Activated naive CD8-positive, alpha-beta T cell treated with anti-CD3 and anti-CD28 coated beads, Interleukin-2, amount 10 ng/mL, durations not matched to agents 7 days and 5 days (primary cell): ENCODE results near the gene OR10A3. TPM values are rescaled to one million over a fixed set of nuclear protein-coding genes. Genes with fewer than 3 reads are reported as not detected.

ENCODE experiments used
- ATAC-seq: fragments of 150-1000 bp; cut with Tn5 transposase; one replicate; pipeline ENCODE4 v1.10.0; 2021; ENCODE audit warnings: low read depth, moderate library complexity
- POLR2A ChIA-PET: fragments of 350-600 bp; sonication (Branson Sonifier 250); formaldehyde crosslinking; loops from one replicate; lab custom pipeline; 2021; ENCODE audit warnings: antibody characterized with exemption; lab: Charles Lee
- DNase-seq: peaks from one replicate; pipeline ENCODE4 v3.0.0; 2021
- H3K27ac Mint-ChIP-seq: one replicate; pipeline ENCODE4 v1.8.0; 2022; ENCODE audit warnings: mild to moderate bottlenecking, mixed read lengths
- H3K27me3 Mint-ChIP-seq: one replicate; pipeline ENCODE4 v1.8.0; 2022; ENCODE audit warnings: mild to moderate bottlenecking, moderate library complexity, mixed read lengths
- H3K36me3 Mint-ChIP-seq: one replicate; pipeline ENCODE4 v1.8.0; 2021; ENCODE audit warnings: mild to moderate bottlenecking, mixed read lengths
- H3K4me1 Mint-ChIP-seq: one replicate; pipeline ENCODE4 v1.8.0; 2021; ENCODE audit warnings: mixed read lengths
- H3K4me3 Mint-ChIP-seq: one replicate; pipeline ENCODE4 v1.8.0; 2022; ENCODE audit warnings: mild to moderate bottlenecking, moderate library complexity, mixed read lengths
- H3K9me3 Mint-ChIP-seq: one replicate; pipeline ENCODE4 v1.8.0; 2021; ENCODE audit warnings: mixed read lengths
- total RNA-seq, 2 experiments: library from RNA; stranded (reverse); gene quantifications; one replicate each; pipeline ENCODE4 v1.2.3, GENCODE V29; 2021

Gene OR10A3
- total RNA-seq, 2 experiments from 2014 or later: not detected

DNA sequence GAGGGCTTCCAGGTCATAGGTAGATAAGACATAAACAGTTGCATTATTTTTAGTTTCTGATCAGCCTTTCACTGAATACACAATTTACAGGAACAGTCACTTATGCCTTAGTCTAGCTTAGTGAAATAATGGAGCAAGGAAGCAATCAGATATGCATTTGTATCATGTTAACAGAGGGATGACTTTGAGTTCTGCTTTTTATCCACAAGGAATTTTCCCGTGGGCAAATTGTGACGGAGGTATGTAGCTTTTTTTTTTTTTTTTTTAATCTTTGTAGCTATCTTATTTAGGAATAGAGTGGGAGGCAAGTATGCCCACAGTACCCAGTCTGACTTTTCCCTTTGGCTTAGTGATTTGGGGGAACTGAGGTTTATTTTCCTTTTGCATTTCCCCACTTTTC is 27.2 kb upstream of the OR10A3 start:
- Mint-ChIP-seq H3K4me1 (no peaks in the 10 kb centered on the region), H3K4me3 (no peak overlapping the region), H3K36me3 (no peaks in the 10 kb centered on the region), H3K27me3 (peaks cover 11% of the 10 kb centered on the region), H3K27ac (no peak overlapping the region), H3K9me3 (no peaks in the 10 kb centered on the region)
- POLR2A ChIA-PET: no interaction called here
- ATAC-seq (no peak), DNase-seq (no peak)

DNA sequence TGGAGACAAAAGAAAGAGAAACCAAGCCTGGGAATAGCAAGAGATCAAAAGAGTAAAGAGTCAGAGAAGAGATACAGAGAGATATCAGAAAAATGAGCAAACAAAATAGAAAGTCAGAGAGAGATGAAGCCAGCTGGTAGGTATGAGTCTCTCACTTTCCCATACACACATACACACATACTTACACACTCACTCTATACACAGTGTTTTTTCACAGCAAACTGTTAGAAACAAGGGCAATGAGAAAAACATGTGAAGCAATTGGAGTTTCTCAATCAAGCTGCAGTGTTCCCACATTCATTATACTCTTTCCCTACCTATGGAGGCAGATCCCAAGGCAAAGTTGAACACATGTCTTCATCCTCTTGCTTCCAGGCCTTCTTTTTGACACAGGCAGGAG is 26.3 kb upstream of the OR10A3 start:
- Mint-ChIP-seq H3K36me3 (no peaks in the 10 kb centered on the region), H3K4me1 (no peaks in the 10 kb centered on the region), H3K9me3 (no peaks in the 10 kb centered on the region), H3K4me3 (no peak overlapping the region), H3K27me3 (peaks cover 11% of the 10 kb centered on the region), H3K27ac (no peak overlapping the region)
- DNase-seq (no peak), ATAC-seq (no peak)
- POLR2A ChIA-PET: no interaction called here

DNA sequence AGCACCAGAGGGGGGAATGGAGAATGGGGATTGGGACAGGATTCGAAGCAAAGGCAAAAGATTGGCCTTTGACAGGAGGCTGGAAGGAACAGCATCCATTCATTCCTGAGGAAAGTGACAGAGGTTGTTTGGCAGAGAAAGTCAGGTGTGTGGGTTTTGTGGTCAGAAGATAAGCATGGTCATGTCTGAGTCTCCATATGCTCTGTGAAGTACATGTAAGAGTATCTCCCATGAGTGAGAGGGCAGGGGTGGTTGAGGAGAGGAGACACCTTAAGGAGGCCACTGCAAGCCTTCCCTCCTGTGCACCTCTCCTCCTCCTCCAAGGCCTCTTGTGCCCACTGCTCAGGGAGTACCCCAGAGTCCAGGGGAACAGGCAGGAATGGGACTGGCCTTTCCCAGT is 25.6 kb upstream of the OR10A3 start:
- H3K4me3 Mint-ChIP-seq: no peak overlapping the region
- H3K36me3 Mint-ChIP-seq: no peaks in the 10 kb centered on the region
- ATAC-seq (no peak), DNase-seq (no peak)
- H3K9me3 Mint-ChIP-seq: no peaks in the 10 kb centered on the region
- POLR2A ChIA-PET: no interaction called here
- no peak overlapping the region for H3K27ac Mint-ChIP-seq
- no peaks in the 10 kb centered on the region for H3K4me1 Mint-ChIP-seq
- H3K27me3 Mint-ChIP-seq: peaks cover 11% of the 10 kb centered on the region

DNA sequence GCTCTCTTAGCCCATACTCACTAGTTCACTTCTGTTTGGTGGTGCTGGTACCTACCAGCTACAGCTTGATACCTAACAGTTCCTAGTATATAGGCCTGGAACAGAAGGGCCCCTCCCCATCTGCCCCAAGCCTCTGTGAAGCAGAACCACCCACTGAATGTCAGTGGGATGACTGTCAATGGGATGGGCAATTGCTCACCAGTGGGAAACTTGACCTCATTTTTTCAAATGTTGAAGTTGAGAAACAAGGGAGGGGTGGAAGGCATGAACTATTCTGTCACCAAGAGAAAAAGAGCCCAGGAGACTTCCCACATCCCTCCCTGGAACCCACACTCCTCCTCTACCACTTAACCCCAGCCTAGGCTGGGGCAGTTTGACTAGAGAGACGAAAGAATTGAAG is 23.9 kb upstream of the OR10A3 start, which contains the start of gene NLRP10:
Gene NLRP10 (minus strand): TSS at position 62 of the 400 bp plus-strand sequence. CDS start 1,952 bp downstream, outside the sequence.
- Mint-ChIP-seq H3K27me3 (peaks cover 9% of the 10 kb centered on the region), H3K9me3 (no peaks in the 10 kb centered on the region), H3K4me1 (no peaks in the 10 kb centered on the region), H3K27ac (no peak within 1 kb of the TSS), H3K36me3 (no peaks in the 10 kb centered on the region), H3K4me3 (no peak within 1 kb of the TSS)
- POLR2A ChIA-PET: no interaction called here
- DNase-seq (no peak), ATAC-seq (no peak)

DNA sequence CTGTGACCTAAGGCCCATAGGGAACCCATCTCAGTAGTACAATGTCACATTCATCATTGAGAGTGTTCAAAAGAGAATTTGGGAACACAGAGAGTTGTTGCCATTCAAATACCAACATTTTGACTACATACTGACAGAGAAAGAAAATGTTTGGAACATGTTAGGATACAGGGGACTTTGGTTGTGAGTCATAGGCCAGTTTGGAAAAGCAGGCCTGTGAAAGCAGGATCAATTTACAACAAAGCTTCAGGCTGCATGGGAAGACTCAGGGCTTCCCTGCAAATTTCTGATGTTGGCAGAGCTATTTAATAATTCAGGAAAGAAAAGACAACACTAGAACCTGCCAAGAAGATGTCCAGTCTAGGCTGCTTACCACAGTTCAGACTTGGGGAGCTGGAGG is 23.4 kb upstream of the OR10A3 start:
- Mint-ChIP-seq H3K4me3 (no peak overlapping the region), H3K36me3 (no peaks in the 10 kb centered on the region), H3K9me3 (no peaks in the 10 kb centered on the region), H3K4me1 (no peaks in the 10 kb centered on the region), H3K27ac (no peak overlapping the region), H3K27me3 (peaks cover 9% of the 10 kb centered on the region)
- ATAC-seq (no peak), DNase-seq (no peak)
- POLR2A ChIA-PET: no interaction called here

DNA sequence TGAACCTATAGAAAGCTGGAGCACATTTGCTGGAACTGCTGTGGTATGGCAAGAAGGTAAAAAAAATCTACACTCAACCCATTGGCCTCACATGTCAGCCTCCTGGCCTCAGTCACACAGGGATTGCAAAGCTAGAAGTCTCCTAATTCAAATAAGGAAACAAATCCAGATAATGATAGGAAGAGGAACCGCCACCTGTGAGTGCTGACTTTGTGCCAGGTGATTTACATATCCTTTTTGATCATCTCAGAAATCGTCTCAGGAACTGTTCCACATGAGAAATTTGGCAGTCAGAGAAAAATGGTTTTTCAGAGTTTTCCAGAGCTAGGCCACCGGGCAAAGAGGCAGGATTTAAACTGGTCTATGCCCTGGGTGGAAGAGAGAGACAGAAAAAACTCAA is 22.8 kb upstream of the OR10A3 start:
- Mint-ChIP-seq H3K9me3 (no peaks in the 10 kb centered on the region), H3K27ac (no peak overlapping the region), H3K36me3 (no peaks in the 10 kb centered on the region), H3K27me3 (peaks cover 9% of the 10 kb centered on the region), H3K4me1 (no peaks in the 10 kb centered on the region), H3K4me3 (no peak overlapping the region)
- ATAC-seq: no peak
- no peak for DNase-seq
- POLR2A ChIA-PET: no interaction called here

DNA sequence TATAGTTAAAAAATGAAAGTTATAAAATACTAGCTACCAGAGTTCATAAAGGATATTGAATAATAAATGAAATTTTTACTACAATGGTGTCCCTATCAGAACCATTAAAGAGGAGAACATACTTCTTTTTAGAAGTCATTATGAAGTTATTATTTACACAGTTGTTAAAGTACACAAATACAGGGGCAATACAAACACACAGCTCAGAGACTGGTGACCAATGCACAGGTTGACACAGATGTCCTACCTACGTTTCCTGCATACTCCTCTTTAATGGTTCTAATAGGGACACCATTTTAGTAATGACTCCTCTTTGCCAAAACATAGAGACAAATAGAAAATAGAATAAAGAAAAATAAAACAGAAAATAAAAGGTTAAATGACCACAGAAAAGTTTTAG is 13.7 kb upstream of the OR10A3 start:
- no peak for ATAC-seq
- POLR2A ChIA-PET: no interaction called here

DNA sequence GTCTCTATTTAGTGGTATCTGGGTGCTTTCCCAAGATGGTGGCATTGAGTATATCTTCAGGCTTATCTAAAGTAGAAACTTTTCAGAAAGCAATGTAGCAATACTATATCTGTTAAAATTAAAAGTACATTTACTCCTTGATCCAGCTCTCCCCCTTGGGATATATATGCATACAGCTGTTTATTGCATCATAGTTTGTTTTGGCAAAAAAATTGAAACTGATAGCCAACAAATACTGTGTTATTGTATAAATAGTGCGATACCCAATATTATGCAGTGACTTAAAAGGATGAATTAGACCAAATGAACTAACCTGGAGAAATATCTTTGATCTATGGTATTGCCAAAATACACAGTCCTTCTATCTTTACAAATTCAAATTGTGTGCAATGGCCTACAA is 8.4 kb upstream of the OR10A3 start:
- Mint-ChIP-seq H3K4me1 (no peaks in the 10 kb centered on the region), H3K27ac (no peak overlapping the region), H3K36me3 (no peaks in the 10 kb centered on the region), H3K9me3 (no peaks in the 10 kb centered on the region), H3K4me3 (no peak overlapping the region), H3K27me3 (peaks cover 14% of the 10 kb centered on the region)
- POLR2A ChIA-PET: no interaction called here
- ATAC-seq (no peak), DNase-seq (no peak)

More for the DNA sequence above, 13.7 kb upstream of the OR10A3 start:
- no peaks in the 10 kb centered on the region for H3K4me1 Mint-ChIP-seq
- no peak for DNase-seq
- H3K4me3 Mint-ChIP-seq: no peak overlapping the region
- H3K27ac Mint-ChIP-seq: no peak overlapping the region
- no peaks in the 10 kb centered on the region for H3K36me3 Mint-ChIP-seq
- H3K27me3 Mint-ChIP-seq: peaks cover 14% of the 10 kb centered on the region
- no peaks in the 10 kb centered on the region for H3K9me3 Mint-ChIP-seq

DNA sequence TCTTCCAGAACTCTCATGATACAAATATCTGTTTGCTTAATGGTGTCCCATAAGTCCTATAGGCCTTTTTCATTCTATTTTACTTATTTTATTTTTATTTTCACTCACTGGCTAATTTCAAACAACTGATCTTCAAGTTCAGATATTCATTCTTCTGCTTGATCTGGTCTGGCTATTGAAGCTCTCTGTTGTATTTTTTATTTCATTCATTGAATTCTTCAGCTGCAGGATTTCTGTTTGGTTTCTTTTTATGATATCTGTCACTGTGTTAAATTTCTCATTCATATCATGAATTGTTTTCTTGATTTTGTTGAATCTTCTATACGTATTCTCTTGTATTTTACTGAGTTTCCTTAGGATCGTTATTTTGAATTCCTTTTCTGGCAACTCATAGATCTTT is 2.6 kb upstream of the OR10A3 start:
- no peaks in the 10 kb centered on the region for H3K4me1 Mint-ChIP-seq
- H3K36me3 Mint-ChIP-seq: no peaks in the 10 kb centered on the region
- H3K27ac Mint-ChIP-seq: no peak overlapping the region
- no peak for ATAC-seq
- peaks cover 3% of the 10 kb centered on the region for H3K27me3 Mint-ChIP-seq
- DNase-seq: no peak
- POLR2A ChIA-PET: no interaction called here
- H3K9me3 Mint-ChIP-seq: peaks cover 4% of the 10 kb centered on the region
- no peak overlapping the region for H3K4me3 Mint-ChIP-seq

DNA sequence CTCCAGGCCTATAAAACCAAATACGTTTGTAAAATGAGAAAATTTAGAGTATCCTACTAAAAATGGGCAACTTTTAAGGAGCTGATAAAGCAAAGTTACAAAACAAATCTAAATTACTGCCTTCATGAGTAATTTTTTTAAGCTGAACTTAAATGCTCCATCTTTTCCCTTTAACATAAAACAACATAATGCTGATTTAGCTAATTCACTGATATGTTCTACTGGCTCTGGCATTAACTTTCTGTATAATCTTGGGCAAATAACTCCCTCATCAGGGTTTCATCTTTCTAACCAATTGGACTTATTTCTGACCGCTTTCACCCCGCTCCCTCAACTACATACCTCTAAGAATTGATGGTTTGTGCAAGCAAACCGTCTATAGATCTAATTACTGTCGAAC is 362 bp downstream of the OR10A3 start:
- POLR2A ChIA-PET: no interaction called here
- H3K9me3 Mint-ChIP-seq: peaks cover 4% of the 10 kb centered on the region
- no peak overlapping the region for H3K27ac Mint-ChIP-seq
- peaks cover 8% of the 10 kb centered on the region for H3K27me3 Mint-ChIP-seq
- no peaks in the 10 kb centered on the region for H3K4me1 Mint-ChIP-seq
- DNase-seq (no peak), ATAC-seq (no peak)
- no peaks in the 10 kb centered on the region for H3K36me3 Mint-ChIP-seq
- H3K4me3 Mint-ChIP-seq: no peak overlapping the region

DNA sequence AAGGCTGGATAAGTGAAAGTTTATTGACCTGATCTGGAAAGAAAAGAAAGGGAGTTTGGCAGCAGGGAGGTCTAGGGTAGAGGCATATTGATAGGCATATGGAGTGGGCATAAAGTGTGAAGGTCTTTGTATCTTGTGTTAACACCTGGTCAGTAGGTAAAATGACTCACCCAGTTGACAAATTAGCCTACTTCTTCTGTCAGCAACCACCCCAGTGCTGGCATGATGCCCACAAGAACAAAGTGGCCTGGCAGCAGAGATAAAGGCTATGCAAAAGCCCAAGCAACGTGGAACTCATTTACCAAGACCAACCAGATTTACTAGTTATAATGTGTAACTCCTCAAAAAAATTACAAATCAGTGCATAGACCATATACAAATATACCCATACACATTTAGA is 4.9 kb downstream of the OR10A3 start:
- no peaks in the 10 kb centered on the region for H3K36me3 Mint-ChIP-seq
- ATAC-seq (no peak), DNase-seq (no peak)
- peaks cover 13% of the 10 kb centered on the region for H3K27me3 Mint-ChIP-seq
- no peaks in the 10 kb centered on the region for H3K4me1 Mint-ChIP-seq
- POLR2A ChIA-PET: no interaction called here
- no peaks in the 10 kb centered on the region for H3K9me3 Mint-ChIP-seq
- H3K27ac Mint-ChIP-seq: no peak overlapping the region
- H3K4me3 Mint-ChIP-seq: no peak overlapping the region

DNA sequence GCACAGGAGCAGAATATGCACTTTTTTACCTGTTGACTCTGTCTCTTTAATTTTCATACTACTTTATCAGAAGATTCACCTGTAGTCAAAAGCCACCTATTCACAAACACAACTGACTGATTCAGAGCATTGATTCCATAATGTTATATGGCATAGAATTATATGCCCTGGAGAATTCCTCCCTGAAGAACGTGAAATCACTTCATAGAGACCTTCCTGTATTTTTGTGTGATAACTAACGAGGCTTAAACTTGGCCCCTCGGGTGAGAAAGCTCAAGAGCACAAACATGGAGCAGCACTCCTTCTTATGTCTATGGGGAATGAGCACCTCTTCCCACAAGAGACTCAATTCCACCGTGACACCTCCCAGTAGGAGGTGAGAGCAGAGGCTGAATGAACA is 10.3 kb downstream of the OR10A3 start, which contains the start of gene OR10A6:
Gene OR10A6 (minus strand): TSS at position 101 of the 400 bp plus-strand sequence. CDS start 2,606 bp downstream, outside the sequence.
- Mint-ChIP-seq H3K27me3 (peaks cover 9% of the 10 kb centered on the region), H3K9me3 (no peaks in the 10 kb centered on the region), H3K4me3 (no peak within 1 kb of the TSS), H3K4me1 (no peaks in the 10 kb centered on the region), H3K27ac (no peak within 1 kb of the TSS), H3K36me3 (no peaks in the 10 kb centered on the region)
- POLR2A ChIA-PET: no interaction called here
- no peak for DNase-seq
- no peak for ATAC-seq

DNA sequence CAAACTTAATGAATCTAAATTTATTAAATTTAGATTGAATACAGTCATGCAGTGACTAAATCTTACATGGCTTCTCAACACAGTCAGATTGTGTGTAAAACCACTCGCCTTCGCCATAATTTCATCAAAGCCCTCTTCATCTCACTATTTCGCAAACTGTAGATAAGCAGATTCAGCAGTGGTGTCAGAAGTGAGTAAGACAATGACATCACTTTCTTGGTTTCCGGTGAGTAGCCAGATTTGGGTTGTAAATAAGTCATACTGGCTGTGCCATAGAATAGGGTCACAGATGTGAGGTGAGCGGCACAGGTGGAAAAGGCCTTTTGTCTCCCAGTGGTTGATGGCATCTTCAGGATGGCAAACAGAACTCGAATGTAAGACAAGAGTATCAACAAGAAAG is 13.9 kb downstream of the OR10A3 start:
- no peaks in the 10 kb centered on the region for H3K9me3 Mint-ChIP-seq
- POLR2A ChIA-PET: no interaction called here
- no peak overlapping the region for H3K4me3 Mint-ChIP-seq
- H3K4me1 Mint-ChIP-seq: no peaks in the 10 kb centered on the region
- H3K27me3 Mint-ChIP-seq: peaks cover 5% of the 10 kb centered on the region
- no peaks in the 10 kb centered on the region for H3K36me3 Mint-ChIP-seq
- ATAC-seq (no peak), DNase-seq (no peak)
- H3K27ac Mint-ChIP-seq: no peak overlapping the region

DNA sequence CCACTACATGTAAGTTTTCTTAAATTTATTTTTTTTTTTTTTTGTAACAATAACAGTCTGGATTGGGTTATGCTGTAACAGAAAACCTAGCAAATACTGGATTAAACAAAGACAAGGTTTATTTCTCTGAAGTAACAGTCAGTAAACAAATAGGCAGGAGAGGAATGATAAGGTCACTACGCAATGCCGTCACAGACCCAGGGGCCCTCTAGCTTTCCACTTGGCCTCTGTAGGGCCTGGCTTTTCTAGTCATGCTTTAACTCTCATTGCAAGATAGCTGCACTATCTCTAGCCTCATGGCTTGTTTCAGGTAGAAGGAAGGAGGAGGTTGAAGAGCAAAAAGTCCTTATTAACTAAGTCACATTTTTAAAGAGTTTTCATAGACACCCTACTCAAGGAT is 17.0 kb downstream of the OR10A3 start:
- no peaks in the 10 kb centered on the region for H3K4me1 Mint-ChIP-seq
- POLR2A ChIA-PET: no interaction called here
- no peaks in the 10 kb centered on the region for H3K9me3 Mint-ChIP-seq
- H3K27me3 Mint-ChIP-seq: peaks cover 2% of the 10 kb centered on the region
- H3K27ac Mint-ChIP-seq: no peak overlapping the region
- DNase-seq (no peak), ATAC-seq (no peak)
- H3K4me3 Mint-ChIP-seq: no peak overlapping the region
- no peaks in the 10 kb centered on the region for H3K36me3 Mint-ChIP-seq

DNA sequence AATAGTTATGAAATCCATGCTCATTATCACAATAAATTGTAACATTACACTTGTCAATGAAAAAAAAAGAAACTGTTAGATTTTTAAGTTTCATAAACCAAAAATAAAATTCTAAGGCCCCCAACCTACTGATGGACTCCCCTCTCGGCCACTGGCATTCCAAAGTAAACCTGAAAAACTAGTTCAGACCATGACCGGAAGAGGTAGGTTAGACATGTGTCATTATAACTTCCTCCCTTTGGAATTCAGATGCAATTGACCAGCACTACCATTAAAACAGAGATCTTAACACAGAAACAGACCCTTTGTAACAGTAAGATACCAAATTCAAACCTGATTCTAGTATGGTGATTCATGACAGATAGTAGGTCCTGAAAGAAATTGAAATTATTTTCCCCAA is 23.4 kb downstream of the OR10A3 start:
- Mint-ChIP-seq H3K4me1 (no peaks in the 10 kb centered on the region), H3K27me3 (peaks cover 2% of the 10 kb centered on the region), H3K4me3 (no peak overlapping the region), H3K9me3 (no peaks in the 10 kb centered on the region), H3K27ac (no peak overlapping the region), H3K36me3 (no peaks in the 10 kb centered on the region)
- no peak for DNase-seq
- POLR2A ChIA-PET: no interaction called here
- no peak for ATAC-seq
